NCI-H2029 (cell line): ENCODE results near the gene HACL1.
A peak's percentile ranks its signal among the peaks of the same experiment; 100 is the strongest.

Experiments
- DNase-seq: peaks from one replicate; lab custom pipeline; 2025; lab: John Stamatoyannopoulos, UW

HACL1 gene

DNA sequence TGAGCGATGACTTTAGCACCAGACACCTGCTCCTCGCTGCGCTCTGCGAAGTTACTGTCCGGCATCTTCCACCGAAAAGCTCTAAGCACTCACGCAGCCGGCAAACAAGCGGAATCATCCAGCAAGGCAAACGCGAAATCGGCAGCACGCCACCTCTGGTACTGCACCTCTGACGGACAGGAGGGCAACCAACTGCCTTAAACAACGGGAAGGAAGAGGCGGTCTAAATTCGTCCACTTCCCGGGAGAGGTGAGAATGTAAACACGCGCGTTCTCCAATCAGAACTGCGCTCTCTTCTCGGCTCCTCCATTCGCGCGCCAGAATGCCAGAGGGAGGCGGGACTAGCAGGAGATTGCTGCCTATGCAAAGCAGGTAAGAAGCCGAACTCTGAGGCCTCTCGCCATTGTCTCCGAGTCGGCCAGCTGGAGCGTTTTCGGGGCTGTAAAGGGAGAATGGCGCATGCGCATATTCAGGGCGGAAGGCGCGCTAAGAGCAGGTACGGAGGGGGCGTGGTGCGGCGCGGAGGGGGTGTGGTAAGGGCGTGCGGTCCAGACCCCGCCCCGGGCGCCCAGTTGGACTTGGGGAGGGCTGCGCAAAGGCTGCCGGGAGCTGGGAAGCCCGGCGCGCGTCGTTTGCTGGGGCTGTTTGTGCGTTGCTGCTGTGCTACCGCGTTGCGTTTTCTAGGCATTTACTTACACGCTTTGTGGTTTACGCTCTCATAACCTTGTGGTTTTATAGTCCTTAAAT, at the start of gene HACL1, which contains the start of gene BTD:
TSS of gene HACL1 (minus strand) at position 171 of the 747 bp plus-strand sequence. CDS start at position 65, 106 bp downstream.
TSS of gene BTD (plus strand) at position 347 of the 747 bp plus-strand sequence. CDS start 33,695 bp downstream, outside the sequence.
- no peak for DNase-seq

DNA sequence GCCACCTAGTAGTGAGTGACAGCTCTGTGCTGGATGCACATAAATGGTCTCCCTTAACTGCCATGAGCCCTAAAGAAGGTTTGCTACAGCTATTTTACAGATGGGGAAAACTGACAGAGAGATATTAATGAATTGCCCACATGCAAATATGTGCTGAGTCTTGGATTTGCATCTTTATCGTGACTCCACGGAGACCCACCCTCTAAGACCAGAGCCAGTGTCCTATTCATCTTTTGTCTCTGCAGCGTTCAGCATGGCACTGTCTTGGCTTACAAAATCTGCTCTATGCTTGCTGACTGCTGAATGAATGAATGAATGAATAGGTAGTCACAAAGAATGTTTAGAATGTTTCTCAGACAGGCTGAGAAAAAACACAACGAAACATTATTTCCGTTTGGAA, 48.5 kb upstream of the HACL1 start:
- DNase-seq, result no peak

DNA sequence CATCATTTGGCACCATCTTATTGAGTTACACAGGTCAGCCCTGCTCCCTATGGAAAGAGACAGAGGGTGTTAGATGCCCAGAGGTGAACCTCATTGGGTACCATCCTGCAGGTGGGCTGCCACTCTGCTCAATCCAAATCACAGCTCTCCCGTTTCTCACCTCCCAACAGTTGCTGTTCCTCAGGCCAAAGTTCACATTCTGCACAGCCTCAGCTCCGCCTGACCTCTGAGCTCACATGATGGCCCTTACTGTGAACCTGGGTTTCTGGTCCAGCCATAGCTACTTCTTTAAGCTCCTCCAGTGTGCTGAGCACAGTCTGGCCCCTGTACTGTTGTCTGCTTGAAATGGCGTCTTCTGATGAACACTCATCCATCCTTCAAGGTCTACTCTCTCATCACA, 48.0 kb upstream of the HACL1 start:
- no peak for DNase-seq

- no peak for DNase-seq
Measured at GRCh38 chr3:15647611-15648167, 46.3 kb upstream of the HACL1 start.

DNA sequence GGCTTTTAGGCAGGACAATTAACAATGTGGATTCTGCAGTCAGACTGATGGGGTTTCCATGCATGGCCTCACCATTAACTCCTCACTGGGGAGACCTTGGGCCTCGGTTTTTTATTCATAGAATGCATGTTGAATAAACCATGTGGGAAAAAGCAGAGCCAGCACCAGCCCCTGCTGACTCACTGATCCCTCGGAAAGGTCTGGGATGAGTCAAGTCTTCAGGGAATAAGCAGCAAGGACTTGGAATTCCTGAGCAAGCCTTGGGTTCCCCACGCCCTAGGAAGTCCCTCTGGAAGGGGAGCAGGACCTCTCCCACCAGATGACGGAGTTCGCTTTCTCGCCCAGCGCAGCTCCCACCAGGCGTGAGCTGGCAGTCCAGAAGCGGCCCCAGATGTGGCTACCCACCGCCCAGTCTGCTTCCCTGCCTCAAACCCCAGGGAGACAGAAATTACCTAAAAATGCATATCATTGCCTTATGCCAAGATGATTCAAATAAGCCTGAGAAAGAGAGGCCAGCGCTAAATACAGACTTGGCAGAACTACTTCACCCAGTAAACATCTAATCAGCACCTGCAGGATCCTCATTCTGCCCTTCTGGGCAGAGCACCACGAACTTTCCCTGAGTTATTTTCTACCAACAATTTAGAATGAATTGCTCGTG, 45.6 kb upstream of the HACL1 start:
- DNase-seq, result no peak

DNA sequence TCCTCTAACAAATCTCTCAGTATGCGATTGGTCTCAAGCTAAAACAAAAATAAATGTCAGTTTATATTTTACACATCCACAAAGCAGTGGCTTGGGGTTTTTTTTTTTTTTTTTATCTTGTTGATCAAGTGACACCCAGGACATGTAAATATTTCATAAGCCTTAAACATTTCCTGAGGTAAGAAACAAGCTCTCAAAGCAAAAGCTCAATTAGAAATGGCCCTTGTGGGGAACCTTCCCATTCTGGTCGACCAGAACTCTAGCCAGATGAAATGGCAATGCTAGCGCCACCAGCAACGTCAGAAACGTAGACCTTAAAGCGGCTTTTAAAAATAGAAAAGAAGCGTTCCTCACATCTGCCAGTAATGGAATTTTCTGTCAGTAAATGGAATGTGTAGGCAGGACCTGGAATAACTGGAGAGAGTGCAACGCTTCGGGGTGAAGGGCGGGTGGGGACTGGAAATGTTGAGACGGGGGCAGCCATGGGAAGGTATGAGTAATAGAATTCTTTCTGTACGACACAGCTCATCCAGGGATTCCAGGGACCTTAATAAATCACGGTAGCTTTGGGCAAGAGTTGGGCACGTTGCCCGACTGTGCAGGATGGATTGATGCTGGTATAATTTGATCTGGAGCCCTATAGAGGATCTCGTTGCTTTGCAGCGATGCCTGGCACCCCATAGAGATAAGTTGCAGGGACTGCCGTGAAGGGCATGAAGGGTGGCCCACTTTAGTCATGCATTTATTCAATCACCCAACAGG, 44.6 kb upstream of the HACL1 start:
- no peak for DNase-seq

DNA sequence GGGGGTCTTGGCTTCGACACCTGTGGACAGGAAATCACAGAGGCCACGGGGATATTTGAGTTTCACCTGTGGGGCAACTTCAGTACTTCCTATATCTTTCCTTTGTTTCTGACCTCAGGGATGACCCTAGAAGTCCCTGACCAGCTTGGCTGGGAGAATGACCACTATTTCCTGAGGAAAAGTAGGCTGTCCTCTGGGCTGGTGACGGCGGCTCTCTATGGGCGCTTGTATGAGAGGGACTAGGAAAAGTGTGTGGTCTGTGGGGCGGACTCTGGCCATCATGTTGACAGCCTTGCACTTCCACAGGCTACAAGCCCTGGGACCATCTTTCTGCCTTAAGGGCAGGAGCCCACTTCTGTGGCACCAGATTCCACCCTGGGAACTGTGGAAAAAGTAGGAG, 43.9 kb upstream of the HACL1 start:
- no peak for DNase-seq

- DNase-seq, result no peak
Measured at GRCh38 chr3:15638891-15639262, 37.5 kb upstream of the HACL1 start.

DNA sequence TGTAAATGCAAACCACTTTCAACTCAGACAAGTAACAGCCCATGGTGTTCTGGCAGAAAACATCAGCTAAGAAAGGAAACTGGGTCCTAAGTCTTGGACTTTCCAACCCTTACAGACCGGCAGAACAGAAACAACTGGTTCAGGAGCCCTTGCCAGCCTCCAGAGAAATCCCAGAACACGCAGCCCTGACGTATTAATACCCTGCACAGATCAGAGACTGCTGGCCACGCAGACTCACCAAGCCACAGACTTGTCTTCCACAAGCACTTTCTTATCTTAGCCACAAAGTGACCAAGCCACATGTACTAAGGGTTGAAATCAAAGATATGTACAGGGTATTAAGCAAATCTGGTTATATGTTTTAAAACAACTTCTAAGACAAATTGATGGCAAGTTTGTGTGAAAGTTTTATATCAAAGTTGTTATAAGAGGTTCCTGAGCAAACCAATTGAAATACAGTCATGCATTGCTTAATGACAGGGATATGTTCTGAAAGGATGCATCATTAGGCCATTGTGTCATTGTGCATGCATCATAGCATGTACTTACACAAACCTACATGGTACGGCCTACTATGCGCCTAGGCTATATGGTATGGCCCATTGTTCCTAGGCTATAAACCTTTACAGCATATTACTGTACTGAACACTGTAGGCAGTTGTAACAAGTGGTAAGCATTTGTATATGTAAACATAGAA, 37.0 kb upstream of the HACL1 start:
- DNase-seq, result no peak

DNA sequence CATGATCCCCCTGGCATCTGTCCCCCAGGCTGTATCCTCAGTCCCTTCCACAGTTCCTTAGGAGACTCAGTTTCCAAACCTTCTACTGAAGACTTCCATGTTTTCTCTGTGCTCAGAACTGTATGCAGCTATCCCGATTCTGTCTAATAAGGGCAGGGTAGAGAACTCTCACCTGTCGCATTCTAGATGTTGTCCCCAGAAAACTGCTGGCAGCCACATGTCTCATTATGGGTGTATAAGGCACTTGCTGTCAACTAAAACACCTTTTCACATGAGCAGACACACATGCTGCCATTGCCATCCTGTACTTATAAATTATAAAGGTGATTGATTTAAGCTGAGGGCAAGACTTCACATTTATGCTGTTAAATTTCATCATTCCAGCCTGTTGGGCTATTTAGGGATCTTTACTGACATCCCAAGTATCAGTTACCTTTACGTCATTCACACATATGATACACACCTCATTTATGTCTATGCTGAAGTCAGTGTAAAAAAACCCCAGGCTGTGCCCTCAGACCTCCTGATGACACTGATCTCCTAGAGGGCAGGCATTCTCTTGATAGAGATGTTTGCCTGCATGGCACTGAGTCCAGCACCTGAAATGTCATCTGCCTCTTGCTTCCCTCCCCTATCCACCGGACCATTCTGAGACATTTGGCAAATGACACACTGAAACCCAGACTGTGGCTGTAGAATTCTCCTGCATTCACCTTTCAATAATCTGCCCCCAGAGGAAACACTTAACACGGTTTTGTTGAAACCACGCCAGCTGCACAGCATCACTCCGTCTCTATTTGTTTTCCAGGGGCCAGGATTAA, 36.0 kb upstream of the HACL1 start:
- peak; percentile 52 for DNase-seq

- DNase-seq, result no peak
Measured at GRCh38 chr3:15636028-15636709, 34.8 kb upstream of the HACL1 start.

DNA sequence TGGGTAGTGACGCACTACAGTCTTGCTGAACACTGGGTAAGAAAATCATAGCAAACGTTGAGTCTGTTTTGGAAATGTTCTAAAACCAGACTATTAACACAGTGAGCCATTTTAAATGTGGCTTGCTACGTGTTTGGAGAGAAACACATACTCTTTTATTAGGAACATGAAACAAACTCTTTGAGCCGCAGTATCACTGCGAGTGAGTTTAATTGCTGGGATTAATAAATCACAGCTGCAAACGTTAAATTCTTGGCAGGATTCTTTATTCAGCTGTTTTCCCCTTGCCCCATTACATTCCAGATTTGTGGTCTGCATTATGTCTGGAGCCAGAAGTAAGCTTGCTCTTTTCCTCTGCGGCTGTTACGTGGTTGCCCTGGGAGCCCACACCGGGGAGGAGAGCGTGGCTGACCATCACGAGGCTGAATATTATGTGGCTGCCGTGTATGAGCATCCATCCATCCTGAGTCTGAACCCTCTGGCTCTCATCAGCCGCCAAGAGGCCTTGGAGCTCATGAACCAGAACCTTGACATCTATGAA, 33.8 kb upstream of the HACL1 start:
- no peak for DNase-seq

DNA sequence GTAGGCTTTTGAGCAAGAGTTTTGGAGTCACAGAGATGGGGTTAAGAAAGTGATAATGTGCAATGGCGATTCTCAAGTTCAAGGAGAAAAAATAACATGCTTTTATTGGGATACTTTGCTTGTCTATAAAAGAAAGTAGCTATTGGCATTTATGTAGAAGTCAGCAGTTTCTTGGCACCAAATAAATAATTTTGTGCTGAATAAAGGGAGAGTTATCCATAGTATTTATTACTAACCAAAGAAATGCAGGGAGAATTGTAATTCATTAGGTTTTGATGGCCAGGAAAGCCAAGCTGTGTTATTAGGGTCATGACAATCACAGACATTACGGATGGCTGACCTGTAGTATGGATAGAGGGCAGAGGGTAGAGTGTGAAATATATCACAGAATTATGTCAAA, 33.3 kb upstream of the HACL1 start:
- DNase-seq, result no peak

GRCh38 chr3:15633766-15634598, 32.6 kb upstream of the HACL1 start:
- no peak for DNase-seq

DNA sequence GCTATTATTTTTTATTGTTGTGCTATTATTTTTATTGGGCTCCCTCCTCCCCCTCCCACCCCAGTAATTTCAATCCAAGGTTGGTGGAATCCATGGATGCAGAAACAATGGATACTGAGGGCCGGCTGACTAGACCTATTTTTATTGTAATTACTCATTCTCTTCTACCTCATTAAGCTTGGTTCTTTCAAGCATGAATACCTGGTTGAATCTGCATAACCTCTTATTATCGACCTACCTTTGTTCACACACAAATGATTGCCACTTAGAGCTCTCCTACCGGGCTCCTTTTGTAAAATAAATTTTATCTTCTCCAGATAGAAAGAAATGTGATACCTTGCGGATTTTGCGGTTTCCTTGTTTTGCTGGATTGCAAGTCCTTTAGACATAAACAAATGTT, 31.8 kb upstream of the HACL1 start:
- DNase-seq, result peak; percentile 53

- no peak for DNase-seq
Measured at GRCh38 chr3:15632212-15632580, 30.8 kb upstream of the HACL1 start.

DNA sequence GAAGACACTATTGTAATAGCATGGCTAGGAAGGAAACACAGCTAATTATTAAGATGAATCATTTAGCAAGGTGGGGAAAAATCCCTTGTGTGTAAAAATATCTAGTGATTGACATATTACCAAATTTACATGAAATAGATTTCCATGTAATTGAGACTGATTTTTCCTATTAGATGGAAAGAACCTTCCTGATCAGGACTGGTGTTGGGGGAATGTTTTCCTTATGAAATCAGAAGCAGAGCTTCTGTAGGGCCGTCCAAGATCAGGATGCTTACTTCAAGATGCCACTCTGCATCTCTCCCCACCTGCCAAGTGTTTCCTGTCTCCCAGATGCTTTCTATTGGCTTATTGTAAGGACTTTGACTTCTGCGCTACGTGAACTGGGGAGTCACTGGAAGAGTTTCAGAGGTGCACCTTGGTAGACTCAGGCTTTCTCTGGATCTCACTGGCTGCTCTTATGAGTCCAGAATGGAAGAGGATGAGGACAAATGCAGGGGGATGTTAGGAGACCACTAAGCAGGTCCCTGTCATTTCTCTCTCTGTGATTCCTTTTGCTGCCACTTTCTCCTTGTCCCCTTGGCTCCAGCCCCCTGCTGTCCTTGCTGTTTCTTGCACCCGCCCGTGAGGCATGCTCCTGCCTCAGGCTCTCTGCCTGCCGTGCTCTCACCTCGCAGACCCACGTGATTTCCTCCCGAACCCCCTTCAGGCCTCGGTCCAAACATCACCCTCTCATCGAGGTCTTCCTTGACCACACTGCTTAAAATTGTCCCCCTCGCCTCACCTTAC, 30.2 kb upstream of the HACL1 start:
- DNase-seq, result no peak

DNA sequence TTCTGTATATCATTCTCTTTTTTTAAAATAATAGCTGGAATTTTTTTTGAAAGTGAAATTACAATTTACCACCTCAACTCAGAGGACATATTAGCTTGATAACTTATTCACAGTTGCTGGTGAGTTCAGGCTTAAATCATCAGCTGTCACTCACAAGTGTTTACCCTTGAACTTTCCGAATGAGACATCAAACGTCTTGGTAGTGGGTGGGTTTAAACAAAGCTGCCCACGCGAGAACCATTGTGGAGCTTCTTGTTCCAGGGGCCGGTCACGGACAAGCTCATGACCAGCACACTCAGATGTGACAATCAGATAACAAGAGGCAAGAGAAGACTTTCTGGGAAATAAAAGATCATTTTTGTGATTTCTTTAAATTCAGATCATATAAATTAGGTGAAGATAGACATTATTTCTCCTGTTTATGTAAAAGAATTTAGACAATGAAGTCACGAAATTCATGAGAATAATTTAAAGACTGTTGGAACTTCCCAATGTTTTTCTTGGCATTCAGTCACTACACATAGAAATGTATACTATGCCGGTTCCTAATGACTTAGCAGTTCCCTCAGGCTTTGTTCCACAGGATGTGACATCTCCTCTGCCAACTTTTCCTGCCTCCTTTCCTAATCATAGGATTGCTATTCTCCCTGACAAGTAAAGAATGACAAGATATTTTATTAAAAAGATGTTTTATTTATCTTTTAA, 29.4 kb upstream of the HACL1 start:
- no peak for DNase-seq
